HepG2 (cell line): ENCODE data around the gene PEX5L. TPM values are rescaled to one million over a fixed set of nuclear protein-coding genes. Genes with fewer than 3 reads are reported as not detected.

Experiments used
- ATAC-seq: fragments of 200-7000 bp; cut with Tn5 transposase; 3 replicates; pipeline ENCODE4 v1.9.1; 2020; ENCODE audit warnings: mild to moderate bottlenecking, moderate library complexity
- BruUV-seq: library from RNA; stranded (reverse); fragments of 400-500 nt; replicated peaks from 2 replicates; lab custom pipeline; 2021; lab: Mats Ljungman, UMichigan
- CTCF ChIA-PET: fragments of 300-600 bp; formaldehyde crosslinking; extraction: SDS; loops from one replicate; lab custom pipeline; 2021; ENCODE audit warnings: low total read pairs, inconsistent platforms, low intra/inter-chr PET ratio; lab: Yijun Ruan, JAX
- POLR2A ChIA-PET: fragments of 350-600 bp; sonication (Branson Sonifier 250); formaldehyde crosslinking; loops from one replicate; lab custom pipeline; 2020; ENCODE audit warnings: antibody characterized with exemption, inconsistent platforms; lab: Yijun Ruan, JAX
- DNase-seq: peaks from one replicate; pipeline ENCODE4 v3.0.0-alpha.2; 2015; ENCODE audit warnings: low spot score
- FAIRE-seq: peaks from 3 replicates; lab custom pipeline; 2011; peaks lifted over from hg19 to GRCh38; lab: Jason Lieb, UNC
- H2AFZ ChIP-seq: one replicate; pipeline ENCODE4 v1.6.1; 2011; ENCODE audit warnings: low read length, inconsistent platforms
- H3K27ac ChIP-seq: fragments of 300-600 bp; 3 replicates; pipeline ENCODE4 v1.8.0; 2011; ENCODE audit warnings: mixed run types, mild to moderate bottlenecking, mixed read lengths, low read length, inconsistent platforms; ENCODE audit not compliant: insufficient read depth; ENCODE audit errors: extremely low read length
- H3K27me3 ChIP-seq, 2 experiments: fragments of 200-600 bp in 1 of 2; 2 replicates in 1 of 2; 3 replicates in 1 of 2; pipeline versions ENCODE4 v1.6.0 to v1.8.0; 2011; ENCODE audit warnings: low read length in 2 of 2, mild to moderate bottlenecking in 2 of 2, moderate library complexity in 2 of 2, inconsistent platforms in 1 of 2; ENCODE audit not compliant: insufficient read depth in 2 of 2, control insufficient read depth in 1 of 2
- H3K36me3 ChIP-seq, 2 experiments: fragments of 200-600 bp in 1 of 2; replicated peaks in 1 of 2; 2 replicates in 1 of 2; 3 replicates in 1 of 2; pipeline versions ENCODE4 v1.5.1 to v1.8.0; 2011; ENCODE audit warnings: low read length in 2 of 2, inconsistent platforms in 1 of 2; ENCODE audit not compliant: insufficient read depth in 2 of 2, control insufficient read depth in 1 of 2
- H3K4me1 ChIP-seq: 2 replicates; pipeline ENCODE4 v1.5.1; 2012; ENCODE audit warnings: low read length, inconsistent platforms; ENCODE audit not compliant: insufficient read depth
- H3K4me2 ChIP-seq: 2 replicates; pipeline ENCODE4 v1.6.0; 2011; ENCODE audit warnings: low read depth, low read length, inconsistent platforms
- H3K4me3 ChIP-seq, 3 experiments: fragments of 200-600 bp in 1 of 3; sonication (generic), shearing (Covaris generic) in 1 of 3; replicated peaks in 1 of 3; 2 replicates each; pipeline ENCODE4 v1.5.1; 2011 to 2016; ENCODE audit warnings: low read length in 3 of 3, inconsistent platforms in 2 of 3, low read depth in 2 of 3, mild to moderate bottlenecking in 2 of 3, control low read depth in 1 of 3, mixed read lengths in 1 of 3; ENCODE audit not compliant: insufficient read depth in 1 of 3
- H3K79me2 ChIP-seq: one replicate; pipeline ENCODE4 v1.6.1; 2011; ENCODE audit warnings: low read length, inconsistent platforms; ENCODE audit not compliant: insufficient read depth
- H3K9ac ChIP-seq: 2 replicates; pipeline ENCODE4 v1.6.0; 2011; ENCODE audit warnings: mild to moderate bottlenecking, low read depth, low read length, inconsistent platforms; ENCODE audit not compliant: insufficient read depth
- H3K9me3 ChIP-seq: 2 replicates; pipeline ENCODE4 v1.5.1; 2012; ENCODE audit warnings: mild to moderate bottlenecking, low read length
- H4K20me1 ChIP-seq: 2 replicates; pipeline ENCODE4 v1.6.0; 2011; ENCODE audit warnings: inconsistent platforms, mild to moderate bottlenecking, low read length, moderate library complexity; ENCODE audit not compliant: insufficient read depth
- FOXK2 ChIP-seq: fragments of 450-650 bp; IDR thresholded peaks from 2 replicates; pipeline ENCODE4 v1.6.1; 2016
- GPBP1L1 ChIP-seq: sonication (generic); formaldehyde crosslinking; IDR thresholded peaks from 2 replicates; pipeline ENCODE4 v1.5.0; 2020; ENCODE audit warnings: mild to moderate bottlenecking, missing genetic modification reagents
- HOXA7 ChIP-seq: sonication (generic); formaldehyde crosslinking; IDR thresholded peaks from 2 replicates; pipeline ENCODE4 v1.8.1; 2022; ENCODE audit warnings: mild to moderate bottlenecking, missing genetic modification reagents, moderate library complexity
- MAFF ChIP-seq: IDR thresholded peaks from 2 replicates; pipeline ENCODE4 v1.6.1; 2011; ENCODE audit warnings: low read depth, low read length, improper control_type of control experiment
- MAFK ChIP-seq, 2 experiments: IDR thresholded peaks in 1 of 2; conservative IDR thresholded peaks in 1 of 2; 2 replicates each; pipeline ENCODE4 v1.6.1; 2011; ENCODE audit warnings: improper control_type of control experiment in 2 of 2, low read length in 2 of 2
- MEF2D ChIP-seq: sonication (generic); formaldehyde crosslinking; IDR thresholded peaks from 2 replicates; pipeline ENCODE4 v1.5.1; 2020; ENCODE audit warnings: mild to moderate bottlenecking, missing genetic modification reagents
- NCOA1 ChIP-seq: sonication (generic); formaldehyde crosslinking; IDR thresholded peaks from 2 replicates; pipeline ENCODE4 v1.9.0; 2021; ENCODE audit warnings: missing genetic modification reagents
- ONECUT2 ChIP-seq: sonication (generic); formaldehyde crosslinking; IDR thresholded peaks from 2 replicates; pipeline ENCODE4 v1.4.0; 2020; ENCODE audit warnings: missing genetic modification reagents
- PAF1 ChIP-seq: IDR thresholded peaks from 2 replicates; pipeline ENCODE4 v1.6.1; 2016; ENCODE audit warnings: missing genetic modification reagents, missing compliant biosample characterization
- SRSF4 ChIP-seq: fragments of 200-400 bp; formaldehyde crosslinking; IDR thresholded peaks from one replicate; pipeline ENCODE4 v1.6.1; 2018; ENCODE audit warnings: mild to moderate bottlenecking, low read depth, low read length, moderate library complexity; ENCODE audit not compliant: poor library complexity, severe bottlenecking
- XBP1 ChIP-seq: sonication (generic); formaldehyde crosslinking; IDR thresholded peaks from 2 replicates; pipeline ENCODE4 v1.5.0; 2020; ENCODE audit warnings: missing genetic modification reagents
- ZNF225 ChIP-seq: sonication (generic); formaldehyde crosslinking; IDR thresholded peaks from 2 replicates; pipeline ENCODE4 v1.4.0; 2020; ENCODE audit warnings: mild to moderate bottlenecking, missing genetic modification reagents
- ZNF30 ChIP-seq: sonication (generic); formaldehyde crosslinking; IDR thresholded peaks from 2 replicates; pipeline ENCODE4 v1.5.0; 2020; ENCODE audit warnings: mild to moderate bottlenecking, missing genetic modification reagents
- ZNF451 ChIP-seq: sonication (generic); formaldehyde crosslinking; IDR thresholded peaks from 2 replicates; pipeline ENCODE4 v1.5.0; 2020; ENCODE audit warnings: mild to moderate bottlenecking, missing genetic modification reagents
- ZNF629 ChIP-seq: sonication (generic); formaldehyde crosslinking; conservative IDR thresholded peaks from 2 replicates; pipeline ENCODE4 v1.5.0; 2020; ENCODE audit warnings: missing genetic modification reagents
- ZNF75D ChIP-seq: sonication (generic); formaldehyde crosslinking; IDR thresholded peaks from 2 replicates; pipeline ENCODE4 v1.8.1; 2023; ENCODE audit warnings: missing genetic modification reagents, mild to moderate bottlenecking, borderline replicate concordance
- ZNF790 ChIP-seq: sonication (generic); formaldehyde crosslinking; IDR thresholded peaks from 2 replicates; pipeline ENCODE4 v1.8.0; 2022; ENCODE audit warnings: missing genetic modification reagents, mild to moderate bottlenecking, borderline replicate concordance
- ZNF891 ChIP-seq: sonication (generic); formaldehyde crosslinking; IDR thresholded peaks from 2 replicates; pipeline ENCODE4 v1.5.0; 2020; ENCODE audit warnings: mild to moderate bottlenecking, missing genetic modification reagents
- WGBS: methylation state at CpG from one replicate; pipeline ENCODE4 v1.1.6; 2017; ENCODE audit warnings: low lambda C conversion rate; 5-methylcytosine and 5-hydroxymethylcytosine counted together
- in situ Hi-C: cut with HindIII; loops from 2 replicates; pipeline ENCODE4 v1.10.0; 2017; ENCODE audit warnings: low pct_unique_long_range_greater_than_20kb; ENCODE audit not compliant: extremely low pct_ligation_motif_present
- intact Hi-C: fragments of 100-400 bp; cut with micrococcal nuclease; formaldehyde crosslinking; loops from one replicate; pipeline ENCODE4 v1.10.0; 2022; ENCODE audit not compliant: unreplicated experiment
- polyA plus RNA-seq, 8 experiments: library from polyadenylated mRNA; depleted of rRNA in 3 of 8; stranded (reverse) in 7 of 8; unstranded in 1 of 8; fragments of >200 nt; fragmentation: Illumina TruSeq in 4 of 8; extraction: Trizol in 4 of 8; gene quantifications; 2 replicates each; pipeline versions ENCODE4 v1.2.1 to v1.2.3, GENCODE V29; 2011 to 2016; ENCODE audit warnings: low read depth in 4 of 8, missing spikeins in 1 of 8, mixed read lengths in 1 of 8; ENCODE audit not compliant: insufficient read depth in 1 of 8
- total RNA-seq, 5 experiments: library from RNA; depleted of rRNA; stranded (reverse); fragments of >200 nt; fragmentation: Illumina TruSeq; extraction: Trizol; gene quantifications; 2 replicates each; pipeline ENCODE4 v1.2.3, GENCODE V29; 2016; ENCODE audit warnings: low read depth in 1 of 5

The PEX5L gene
- total and polyA plus RNA-seq, 2 of the 13 experiments (the other 11 are each of a cell fraction or from before 2014, with no cell fraction given): not detected

DNA sequence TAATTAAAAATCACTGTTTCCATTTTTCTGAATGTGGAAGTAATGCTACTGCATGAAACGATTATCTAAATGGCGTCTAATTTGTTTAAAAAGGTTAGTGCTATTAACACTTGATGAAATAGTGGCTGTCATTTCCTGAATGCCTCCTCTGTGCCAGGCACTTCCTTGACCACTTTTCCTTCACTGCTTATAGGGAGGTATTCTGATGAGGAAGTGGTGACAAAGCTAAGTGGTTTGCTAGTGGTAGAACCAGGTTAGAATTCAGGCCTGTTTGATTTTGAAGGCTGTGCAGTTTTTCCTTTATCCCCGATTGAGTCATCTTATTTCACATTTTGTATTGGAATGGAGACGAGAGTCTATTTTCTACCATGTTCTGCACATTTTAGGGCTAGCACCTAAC is 264.9 kb downstream of the PEX5L start (continued):
- TF ChIP-seq GPBP1L1 (CRISPR knock-in tag): no peak
- TF ChIP-seq FOXK2: no peak
- TF ChIP-seq ZNF75D: no peak
- no peak for TF ChIP-seq MEF2D (CRISPR knock-in tag)
- TF ChIP-seq SRSF4: no peak

DNA sequence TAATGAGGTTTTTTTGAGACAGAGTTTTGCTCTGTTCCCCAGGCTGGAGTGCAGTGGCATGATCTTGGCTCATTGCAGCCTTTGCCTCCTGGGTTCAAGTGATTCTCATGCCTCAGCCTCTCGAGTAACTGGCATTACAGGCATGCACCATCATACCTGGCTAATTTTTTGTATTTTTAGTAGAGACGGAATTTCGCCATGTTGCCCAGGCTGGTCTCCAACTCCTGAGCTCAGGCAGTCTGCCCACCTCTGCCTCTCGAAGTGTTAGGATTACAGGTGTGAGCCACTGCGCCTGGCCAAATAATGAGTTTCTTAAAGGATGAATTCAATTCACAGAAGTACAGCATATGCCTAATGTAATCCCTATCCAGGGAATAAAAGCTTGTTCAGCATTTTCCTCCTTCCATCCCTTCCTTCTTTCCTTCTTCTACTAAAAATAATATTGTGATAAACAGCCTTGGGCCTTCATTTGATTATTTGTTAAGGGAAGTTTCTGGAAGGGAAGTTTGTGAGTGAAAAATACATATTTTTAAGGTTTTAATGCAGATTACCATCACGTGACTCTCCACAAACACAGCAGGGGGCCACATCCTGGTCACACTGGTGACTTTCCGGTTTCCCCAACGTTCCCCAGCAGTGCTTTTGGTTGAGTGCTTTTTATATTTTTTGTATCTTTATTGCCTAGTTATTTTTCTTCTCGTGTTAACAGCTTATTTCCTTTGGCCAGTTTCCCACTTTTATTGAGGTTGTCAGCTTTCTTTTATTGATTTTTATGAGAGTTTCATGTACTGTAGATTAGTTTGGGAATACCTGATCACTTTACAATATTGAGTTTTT is 267.1 kb downstream of the PEX5L start:
- intact Hi-C loops: no loop called here
- no peaks in the 10 kb centered on the region for H3K79me2 ChIP-seq
- in situ Hi-C loops: no loop called here
- H4K20me1 ChIP-seq: no peaks in the 10 kb centered on the region
- POLR2A ChIA-PET: no interaction called here
- H2AFZ ChIP-seq: no peak overlapping the region
- no peaks in the 10 kb centered on the region for H3K27me3 ChIP-seq
- no peaks in the 10 kb centered on the region for H3K9me3 ChIP-seq
- H3K4me2 ChIP-seq: no peak overlapping the region
- WGBS: 83% methylated on average over 9 of the region's 9 CpGs
- peaks cover 32 to 81% of the 10 kb centered on the region in 2 experiments for H3K36me3 ChIP-seq
- no peak for ATAC-seq
- H3K27ac ChIP-seq: no peak overlapping the region
- TF ChIP-seq ZNF629 (CRISPR knock-in tag) (no peak), ZNF225 (no peak), ZNF891 (CRISPR knock-in tag) (no peak), NCOA1 (CRISPR knock-in tag) (no peak), ZNF790 (no peak), ONECUT2 (CRISPR knock-in tag) (no peak), HOXA7 (CRISPR knock-in tag) (no peak), ZNF30 (CRISPR knock-in tag) (no peak), MAFF (peak; percentile 80), ZNF451 (CRISPR knock-in tag) (no peak), XBP1 (no peak), PAF1 (CRISPR knock-in tag) (no peak), MAFK (conservative IDR thresholded peaks at IDR 0.05 in 1 of 2, IDR thresholded peaks at IDR 0.05 in 1 of 2; ENCODE audit: low read length in 2 of 2) (peak; percentile 80 to 83)
- H3K4me3 ChIP-seq: no peak overlapping the region
- FAIRE-seq: no peak
- DNase-seq: no peak
- no peaks in the 10 kb centered on the region for H3K4me1 ChIP-seq
- CTCF ChIA-PET: no interaction called here
- H3K9ac ChIP-seq: no peak overlapping the region
- BruUV-seq: no TSS peak
